Natural killer cell (primary cell): ENCODE results near the gene CACNA1D. TPM values are rescaled to one million over a fixed set of nuclear protein-coding genes. Genes with fewer than 3 reads are reported as not detected.

Experiments used
- ATAC-seq, 3 donors: fragments of 150-1000 bp in 2 of 3; fragments of 200-7000 bp in 1 of 3; cut with Tn5 transposase; 1 replicate in 1 of 3; 2 replicates in 2 of 3; pipeline ENCODE4 v1.10.0; 2021; ENCODE audit warnings: mild to moderate bottlenecking in 2 of 3, moderate library complexity in 2 of 3
- DNase-seq, 2 donors: peaks; one replicate each; pipeline versions ENCODE4 v3.0.0 to v3.0.0-alpha.2; 2013 to 2021; ENCODE audit warnings: mixed read lengths in 1 of 2
- H3K27ac ChIP-seq: one replicate; pipeline ENCODE4 v1.5.1; 2013; ENCODE audit warnings: mild to moderate bottlenecking, low read length
- H3K27me3 ChIP-seq: one replicate; pipeline ENCODE4 v1.6.1; 2013; ENCODE audit warnings: low read length; ENCODE audit not compliant: control insufficient read depth, insufficient read depth
- H3K36me3 ChIP-seq: one replicate; pipeline ENCODE4 v1.6.1; 2013; ENCODE audit warnings: low read length; ENCODE audit not compliant: control insufficient read depth, insufficient read depth
- H3K4me1 ChIP-seq: one replicate; pipeline ENCODE4 v1.6.1; 2013; ENCODE audit warnings: low read length; ENCODE audit not compliant: control insufficient read depth, insufficient read depth
- H3K4me3 ChIP-seq: one replicate; pipeline ENCODE4 v1.5.1; 2013; ENCODE audit warnings: low read length
- H3K9me3 ChIP-seq: one replicate; pipeline ENCODE4 v1.6.1; 2013; ENCODE audit warnings: low read length; ENCODE audit not compliant: control insufficient read depth, insufficient read depth
- H3K27ac Mint-ChIP-seq, 2 donors: one replicate each; pipeline ENCODE4 v1.8.0; 2022; ENCODE audit warnings: mild to moderate bottlenecking in 2 of 2, mixed read lengths in 2 of 2, moderate library complexity in 1 of 2
- H3K27me3 Mint-ChIP-seq, 2 donors: one replicate each; pipeline ENCODE4 v1.8.0; 2022; ENCODE audit warnings: low read depth in 2 of 2, mixed read lengths in 2 of 2
- H3K36me3 Mint-ChIP-seq: one replicate; pipeline ENCODE4 v1.8.0; 2022; ENCODE audit warnings: mixed read lengths
- H3K4me1 Mint-ChIP-seq, 2 donors: one replicate each; pipeline ENCODE4 v1.8.0; 2022; ENCODE audit warnings: mixed read lengths in 2 of 2
- H3K4me3 Mint-ChIP-seq: one replicate; pipeline ENCODE4 v1.8.0; 2022; ENCODE audit warnings: mild to moderate bottlenecking, moderate library complexity, mixed read lengths
- H3K9me3 Mint-ChIP-seq, 2 donors: one replicate each; pipeline ENCODE4 v1.8.0; 2022; ENCODE audit warnings: mixed read lengths in 2 of 2
- CTCF ChIP-seq: fragments of 200-600 bp; IDR thresholded peaks from one replicate; pipeline ENCODE4 v1.8.0; 2022; ENCODE audit warnings: antibody characterized with exemption
- WGBS: methylation state at CpG from one replicate; pipeline ENCODE4 v1.1.7; 2013; ENCODE audit warnings: missing lambda C conversion rate; ENCODE audit not compliant: insufficient coverage; 5-methylcytosine and 5-hydroxymethylcytosine counted together
- intact Hi-C: fragments of 100-400 bp; cut with micrococcal nuclease; formaldehyde crosslinking; loops from one replicate; pipeline ENCODE4 v1.14.2; 2022
- total RNA-seq, 4 donors: library from RNA; stranded (reverse); fragments of 120-200 nt in 1 of 4; gene quantifications; one replicate each; pipeline versions ENCODE4 v1.2.3 to v1.2.4, GENCODE V29; 2013 to 2022

The CACNA1D gene
- total RNA-seq, 3 donors from 2014 or later (not counting 1 experiment from before 2014, with no cell fraction given) = 0.54 to 10.1 TPM; not detected in 1

- 78% methylated on average over 5 of the region's 5 CpGs for WGBS
- intact Hi-C loops = no loop called here
- H3K27ac Mint-ChIP-seq = no peak overlapping the region
- Histone ChIP-seq H3K36me3 (no peaks in the 10 kb centered on the region), H3K4me3 (no peak overlapping the region), H3K4me1 (no peaks in the 10 kb centered on the region), H3K27me3 (no peaks in the 10 kb centered on the region), H3K27ac (no peak overlapping the region), H3K9me3 (no peaks in the 10 kb centered on the region)
- ATAC-seq (no peak), DNase-seq (no peak)
- H3K4me1 Mint-ChIP-seq = no peaks in the 10 kb centered on the region
- no peaks in the 10 kb centered on the region for H3K36me3 Mint-ChIP-seq
- peaks cover 5 to 12% of the 10 kb centered on the region in 2 donors for H3K27me3 Mint-ChIP-seq
- TF ChIP-seq CTCF = no peak
- no peaks in the 10 kb centered on the region for H3K9me3 Mint-ChIP-seq
- H3K4me3 Mint-ChIP-seq = no peak overlapping the region
These were observed 21.9 kb downstream of the CACNA1D start for GRCh38 chr3:53516339-53516738.

GRCh38 chr3:53518495-53518981 lies 24.1 kb downstream of the CACNA1D start:
- Mint-ChIP-seq H3K9me3 (no peaks in the 10 kb centered on the region), H3K36me3 (no peaks in the 10 kb centered on the region), H3K4me3 (no peak overlapping the region), H3K27ac (no peak overlapping the region), H3K27me3 (peaks cover 8 to 12% of the 10 kb centered on the region in 2 donors), H3K4me1 (no peaks in the 10 kb centered on the region)
- DNase-seq (no peak), ATAC-seq (no peak)
- 73% methylated on average over 5 of the region's 6 CpGs for WGBS
- Histone ChIP-seq H3K27ac (no peak overlapping the region), H3K4me3 (no peak overlapping the region), H3K9me3 (no peaks in the 10 kb centered on the region), H3K27me3 (no peaks in the 10 kb centered on the region), H3K36me3 (no peaks in the 10 kb centered on the region), H3K4me1 (no peaks in the 10 kb centered on the region)
- TF ChIP-seq CTCF = no peak
- intact Hi-C loops = no loop called here

GRCh38 chr3:53519065-53519709 lies 24.8 kb downstream of the CACNA1D start:
- no peaks in the 10 kb centered on the region for H3K9me3 ChIP-seq
- DNase-seq (no peak), ATAC-seq (no peak)
- H3K4me1 ChIP-seq = no peaks in the 10 kb centered on the region
- intact Hi-C loops = no loop called here
- Mint-ChIP-seq H3K27me3 (peaks cover 8 to 12% of the 10 kb centered on the region in 2 donors), H3K27ac (no peak overlapping the region), H3K4me1 (no peaks in the 10 kb centered on the region), H3K9me3 (no peaks in the 10 kb centered on the region), H3K36me3 (no peaks in the 10 kb centered on the region), H3K4me3 (no peak overlapping the region)
- H3K4me3 ChIP-seq = no peak overlapping the region
- no peaks in the 10 kb centered on the region for H3K36me3 ChIP-seq
- WGBS = 80% methylated on average over 6 of the region's 6 CpGs
- H3K27ac ChIP-seq = no peak overlapping the region
- no peaks in the 10 kb centered on the region for H3K27me3 ChIP-seq
- no peak for TF ChIP-seq CTCF

- intact Hi-C loops = no loop called here
- WGBS = 81% methylated on average over 3 of the region's 3 CpGs
- Mint-ChIP-seq H3K9me3 (no peaks in the 10 kb centered on the region), H3K4me1 (no peaks in the 10 kb centered on the region), H3K4me3 (no peak overlapping the region), H3K36me3 (no peaks in the 10 kb centered on the region), H3K27me3 (peaks cover 8 to 9% of the 10 kb centered on the region in 2 donors), H3K27ac (no peak overlapping the region)
- Histone ChIP-seq H3K27ac (no peak overlapping the region), H3K27me3 (no peaks in the 10 kb centered on the region), H3K4me1 (no peaks in the 10 kb centered on the region), H3K36me3 (no peaks in the 10 kb centered on the region), H3K4me3 (no peak overlapping the region), H3K9me3 (no peaks in the 10 kb centered on the region)
- DNase-seq (no peak), ATAC-seq (no peak)
- no peak for TF ChIP-seq CTCF
These were observed 28.9 kb downstream of the CACNA1D start for GRCh38 chr3:53523346-53523745.
